Activated naive CD4-positive, alpha-beta T cell treated with anti-CD3 and anti-CD28 coated beads for 36 hours (primary cell): ENCODE results near the gene DNAH6. TPM values are rescaled to one million over a fixed set of nuclear protein-coding genes. Genes with fewer than 3 reads are reported as not detected.

Experiments
- CTCF ChIA-PET: fragments of 350-600 bp; sonication (Branson Sonifier 250); formaldehyde crosslinking; loops from one replicate; lab custom pipeline; 2021; ENCODE audit warnings: antibody characterized with exemption; lab: Charles Lee
- DNase-seq: peaks from one replicate; pipeline ENCODE4 v3.0.0-alpha.2; 2020
- H3K27ac Mint-ChIP-seq: one replicate; pipeline ENCODE4 v1.8.0; 2021; ENCODE audit warnings: mild to moderate bottlenecking, mixed read lengths
- H3K27me3 Mint-ChIP-seq: one replicate; pipeline ENCODE4 v1.8.0; 2021; ENCODE audit warnings: low read depth, mixed read lengths
- H3K36me3 Mint-ChIP-seq: one replicate; pipeline ENCODE4 v1.8.0; 2021; ENCODE audit warnings: low read depth, mixed read lengths
- H3K4me1 Mint-ChIP-seq: one replicate; pipeline ENCODE4 v1.8.0; 2021; ENCODE audit warnings: low read depth, mixed read lengths
- H3K4me3 Mint-ChIP-seq: one replicate; pipeline ENCODE4 v1.8.0; 2021; ENCODE audit warnings: mild to moderate bottlenecking, moderate library complexity, mixed read lengths
- H3K9me3 Mint-ChIP-seq: one replicate; pipeline ENCODE4 v1.8.0; 2021; ENCODE audit warnings: mixed read lengths
- intact Hi-C: fragments of 100-400 bp; cut with micrococcal nuclease; formaldehyde crosslinking; loops from one replicate; pipeline ENCODE4 v1.15.1; 2023
- total RNA-seq, 2 experiments: library from RNA; stranded (reverse); gene quantifications; one replicate each; pipeline ENCODE4 v1.2.3, GENCODE V29; 2021

DNAH6 gene
- total RNA-seq, 2 experiments from 2014 or later, result 0.07 to 0.62 TPM

DNA sequence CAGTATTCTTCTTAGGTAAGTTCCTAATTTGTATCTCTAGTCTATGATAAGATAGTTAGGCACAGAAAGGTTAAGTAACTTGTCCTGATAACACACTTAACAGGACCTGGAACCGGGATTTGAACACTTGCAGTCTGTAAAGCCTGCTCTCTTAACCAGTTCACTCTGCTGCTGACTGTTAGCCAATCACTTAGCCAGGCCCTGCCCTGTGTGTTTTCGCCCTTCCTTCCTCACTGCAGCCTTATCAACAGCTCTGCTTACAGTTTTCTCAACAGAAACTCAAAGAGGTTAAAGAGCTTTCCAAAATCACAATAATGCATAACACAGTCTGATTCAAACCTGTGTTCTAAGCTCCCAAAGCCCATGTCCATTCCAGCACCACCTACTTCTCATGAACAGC, 212.9 kb downstream of the DNAH6 start:
- CTCF ChIA-PET, result no interaction called here
- peaks cover 57% of the 10 kb centered on the region for H3K4me1 Mint-ChIP-seq
- no peak for DNase-seq
- H3K4me3 Mint-ChIP-seq, result no peak overlapping the region
- intact Hi-C loops, result loop anchor here (5.0 kb wide), 1 partner anchor 128 kb away; no protein-coding TSS in a partner anchor
- H3K36me3 Mint-ChIP-seq, result no peaks in the 10 kb centered on the region
- H3K27ac Mint-ChIP-seq, result no peak overlapping the region
- H3K9me3 Mint-ChIP-seq, result peaks cover 6% of the 10 kb centered on the region
- H3K27me3 Mint-ChIP-seq, result no peaks in the 10 kb centered on the region

DNA sequence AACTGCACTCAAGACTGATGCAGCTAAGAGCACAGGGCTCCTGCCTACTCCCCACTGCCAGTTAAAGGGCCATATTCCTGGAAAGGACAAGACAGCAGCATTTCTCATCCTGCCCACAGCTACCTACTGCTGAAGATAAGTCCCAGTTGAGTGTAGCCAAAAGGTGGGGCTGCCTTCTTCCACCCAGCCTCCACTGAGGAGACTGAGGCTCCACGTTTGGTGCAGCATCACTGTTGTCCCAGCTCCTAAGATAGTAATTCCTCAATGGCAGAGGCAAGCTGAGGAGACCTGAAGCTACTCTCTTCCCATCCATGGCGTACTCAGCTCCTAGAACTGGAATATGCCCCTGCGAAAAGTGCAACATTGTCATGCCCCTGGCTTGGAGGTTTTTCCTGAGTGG, 214.9 kb downstream of the DNAH6 start:
- H3K36me3 Mint-ChIP-seq, result no peaks in the 10 kb centered on the region
- H3K4me1 Mint-ChIP-seq, result peaks cover 54% of the 10 kb centered on the region
- intact Hi-C loops, result no loop called here
- no peak for DNase-seq
- peaks cover 6% of the 10 kb centered on the region for H3K9me3 Mint-ChIP-seq
- H3K27me3 Mint-ChIP-seq, result no peaks in the 10 kb centered on the region
- no peak overlapping the region for H3K27ac Mint-ChIP-seq
- no peak overlapping the region for H3K4me3 Mint-ChIP-seq
- CTCF ChIA-PET, result interaction anchor here (0.6 to 3.3 kb wide), 3 partner anchors 10 to 304 kb away, joined by 3 to 14 read pairs (median 3); no protein-coding TSS in a partner anchor

DNA sequence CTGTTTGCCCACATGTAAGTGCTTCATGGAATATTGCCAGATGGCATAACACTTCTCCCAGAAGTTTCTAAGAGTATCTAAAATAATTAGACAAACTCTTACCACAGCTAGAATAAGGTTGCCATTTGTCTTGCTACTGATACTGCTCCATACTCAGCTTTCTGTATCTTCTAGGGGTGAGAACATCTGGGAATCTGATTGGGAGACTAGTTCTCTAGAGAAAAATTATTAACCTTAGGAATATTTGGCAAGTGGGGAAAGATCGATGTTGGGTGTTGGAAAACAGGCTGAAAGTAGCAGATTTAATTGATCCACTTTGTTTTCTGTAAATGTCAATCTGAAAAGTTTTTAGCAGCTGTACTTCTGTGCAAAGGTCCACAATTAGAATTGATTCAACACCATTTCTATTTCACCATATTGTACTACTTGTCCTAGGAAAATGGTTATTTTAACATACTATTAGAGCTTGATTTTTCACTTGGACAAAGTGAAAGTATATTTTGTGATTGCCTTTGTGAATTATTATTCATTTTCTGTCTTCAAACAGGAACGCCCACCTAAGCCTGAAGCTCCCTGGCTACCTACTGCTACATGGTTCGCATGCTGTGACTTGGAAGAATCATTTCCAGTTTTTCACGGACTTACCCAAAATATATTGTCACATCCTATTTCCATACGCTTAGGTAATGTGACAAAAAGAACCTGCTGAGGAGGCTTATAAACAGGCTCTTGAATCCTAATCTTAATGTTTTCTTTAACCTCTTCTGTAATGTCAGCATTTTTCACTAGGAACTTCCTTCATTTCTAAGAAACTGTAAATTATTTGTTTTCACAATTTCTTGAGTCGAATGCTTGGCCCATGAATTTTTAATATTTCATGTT, 216.8 kb downstream of the DNAH6 start:
- intact Hi-C loops, result no loop called here
- CTCF ChIA-PET, result interaction anchor here (3.3 kb wide), 1 partner anchor 8 kb away, joined by 14 read pairs; no protein-coding TSS in a partner anchor
- Mint-ChIP-seq H3K9me3 (peaks cover 8% of the 10 kb centered on the region), H3K4me1 (peaks cover 37% of the 10 kb centered on the region), H3K36me3 (no peaks in the 10 kb centered on the region), H3K27ac (no peak overlapping the region), H3K27me3 (no peaks in the 10 kb centered on the region), H3K4me3 (no peak overlapping the region)
- DNase-seq, result no peak

DNA sequence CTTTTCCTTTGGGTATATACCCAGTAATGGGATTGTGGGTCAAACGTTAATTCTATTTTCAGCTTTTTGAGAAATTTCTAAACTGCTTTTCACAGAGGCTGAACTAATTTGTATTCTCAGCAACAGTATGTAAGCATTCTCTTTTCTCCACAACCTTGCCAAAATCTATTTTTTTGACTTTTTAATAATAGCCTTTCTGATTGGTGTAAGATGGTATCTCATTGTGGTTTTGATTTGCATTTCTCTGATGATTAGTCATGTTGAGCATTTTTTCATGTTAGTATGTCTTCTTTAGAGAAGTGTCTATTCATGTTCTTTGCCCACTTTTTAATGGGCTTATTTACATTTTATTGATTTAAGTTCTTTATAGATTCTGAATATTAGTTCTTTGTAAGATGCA, 219.1 kb downstream of the DNAH6 start:
- intact Hi-C loops, result no loop called here
- CTCF ChIA-PET, result interaction anchor here (1.1 to 1.2 kb wide), 2 partner anchors 111 to 191 kb away, joined by 3 read pairs; no protein-coding TSS in a partner anchor
- no peak overlapping the region for H3K4me3 Mint-ChIP-seq

DNA sequence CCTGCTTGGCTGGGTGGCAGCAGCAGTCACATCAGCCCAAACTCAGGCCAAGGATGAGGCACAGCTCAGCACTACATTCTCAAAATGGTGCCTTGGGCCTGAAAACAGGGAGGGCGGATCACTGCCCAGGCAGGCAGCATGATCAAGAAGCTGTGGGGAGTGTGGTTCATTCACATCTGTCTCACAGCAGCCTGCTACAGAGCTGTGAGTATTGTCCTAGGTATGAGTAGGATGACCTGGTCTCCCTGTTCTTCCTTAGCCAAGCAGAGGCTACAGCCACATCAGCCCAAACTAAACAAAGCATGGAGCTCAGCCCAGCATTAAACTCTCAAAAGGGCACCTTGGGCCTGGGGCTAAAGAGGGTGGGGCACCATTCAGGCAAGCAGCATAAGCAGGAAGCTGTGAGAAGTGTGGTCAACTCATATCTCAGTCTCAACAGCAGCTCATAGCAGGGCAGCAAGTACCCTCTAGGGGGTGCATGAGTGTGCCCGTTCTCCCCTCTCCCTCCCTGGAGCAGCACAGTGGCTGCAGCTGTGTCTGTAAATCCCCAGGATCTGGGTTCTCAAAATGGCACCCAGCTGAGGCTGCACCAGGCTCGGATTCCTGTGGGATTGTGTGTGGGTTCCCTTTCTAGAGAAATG, 225.0 kb downstream of the DNAH6 start:
- Mint-ChIP-seq H3K4me3 (no peak overlapping the region), H3K9me3 (peaks cover 11% of the 10 kb centered on the region), H3K36me3 (peaks cover 2% of the 10 kb centered on the region), H3K4me1 (peaks cover 24% of the 10 kb centered on the region), H3K27ac (no peak overlapping the region), H3K27me3 (no peaks in the 10 kb centered on the region)
- intact Hi-C loops, result loop anchor here (1.0 to 2.0 kb wide), 8 partner anchors 41 to 247 kb away; no protein-coding TSS in a partner anchor
- CTCF ChIA-PET, result interaction anchor here (0.7 to 2.1 kb wide), 17 partner anchors 9 to 185 kb away, joined by 3 to 14 read pairs (median 4); no protein-coding TSS in a partner anchor
- DNase-seq, result peak; percentile 79

More for the DNA sequence above, 219.1 kb downstream of the DNAH6 start:
- no peak for DNase-seq
- Mint-ChIP-seq H3K4me1 (peaks cover 30% of the 10 kb centered on the region), H3K9me3 (peaks cover 11% of the 10 kb centered on the region), H3K36me3 (peaks cover 2% of the 10 kb centered on the region), H3K27ac (no peak overlapping the region), H3K27me3 (no peaks in the 10 kb centered on the region)

DNA sequence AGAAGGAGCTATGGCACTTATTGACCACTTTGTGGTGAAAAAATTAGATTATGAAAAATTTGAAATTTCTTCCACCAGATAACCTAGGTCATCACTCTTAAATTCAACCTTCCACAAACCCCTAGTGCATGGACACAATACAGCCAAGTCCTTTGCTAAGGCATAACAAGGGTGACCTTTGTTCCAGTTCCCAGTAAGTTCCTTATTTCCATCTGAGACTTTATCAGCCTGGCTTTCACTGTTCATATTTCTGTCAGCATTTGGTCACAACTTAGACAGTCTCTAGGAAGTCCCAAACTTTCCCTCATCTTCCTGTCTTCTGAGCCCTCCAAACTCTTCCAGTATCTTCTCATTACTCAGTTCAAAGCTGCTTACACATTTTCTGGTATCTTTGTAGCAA, 232.0 kb downstream of the DNAH6 start:
- Mint-ChIP-seq H3K4me3 (no peak overlapping the region), H3K4me1 (peaks cover 5% of the 10 kb centered on the region), H3K36me3 (peaks cover 1% of the 10 kb centered on the region), H3K27me3 (no peaks in the 10 kb centered on the region), H3K9me3 (peaks cover 1% of the 10 kb centered on the region), H3K27ac (no peak overlapping the region)
- CTCF ChIA-PET, result interaction anchor here (1.1 kb wide), 1 partner anchor 177 kb away, joined by 3 read pairs; no protein-coding TSS in a partner anchor
- intact Hi-C loops, result no loop called here
- DNase-seq, result no peak

DNA sequence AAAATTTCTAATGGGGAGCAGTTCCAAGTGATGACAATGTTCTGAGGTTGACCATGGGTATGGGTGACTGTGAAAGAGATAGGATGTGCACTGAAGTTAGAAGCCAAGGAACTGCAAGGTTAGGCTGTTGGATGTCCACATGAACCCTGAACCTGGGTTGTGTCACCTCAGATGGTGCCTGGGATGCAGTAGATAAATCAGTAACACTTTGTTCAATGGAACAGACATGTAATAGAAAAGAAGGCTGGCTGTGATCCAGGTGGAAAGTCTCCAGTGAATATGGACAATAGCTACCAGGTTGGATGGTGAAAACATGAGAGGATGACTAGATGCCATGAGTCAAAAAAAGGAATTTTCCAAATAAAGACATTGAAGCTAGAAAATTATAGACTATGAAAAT, 233.1 kb downstream of the DNAH6 start:
- no peaks in the 10 kb centered on the region for H3K27me3 Mint-ChIP-seq
- intact Hi-C loops, result no loop called here

DNA sequence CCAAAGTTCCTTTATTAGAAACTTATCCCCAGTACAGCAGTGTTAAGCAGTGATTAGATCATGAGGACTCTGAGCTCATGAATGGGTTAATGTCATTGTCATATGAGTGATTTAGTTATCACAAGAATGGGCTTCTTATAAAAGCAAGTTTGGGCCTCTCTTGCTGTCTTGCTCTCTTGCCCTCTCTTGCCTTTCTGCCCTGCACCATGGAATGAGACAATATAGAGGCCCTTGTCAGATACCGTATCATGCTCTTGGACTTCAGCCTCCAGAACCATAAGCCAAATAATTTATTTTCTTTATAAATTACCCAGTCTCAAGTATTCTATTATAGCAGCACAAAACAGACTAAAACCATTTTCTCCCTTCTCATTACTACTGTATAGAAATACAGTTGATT, 238.8 kb downstream of the DNAH6 start:
- Mint-ChIP-seq H3K36me3 (no peaks in the 10 kb centered on the region), H3K27me3 (no peaks in the 10 kb centered on the region), H3K4me3 (no peak overlapping the region), H3K9me3 (peaks cover 2% of the 10 kb centered on the region), H3K27ac (no peak overlapping the region), H3K4me1 (peaks cover 15% of the 10 kb centered on the region)
- DNase-seq, result no peak
- intact Hi-C loops, result no loop called here
- CTCF ChIA-PET, result interaction anchor here (0.7 kb wide), 1 partner anchor 171 kb away, joined by 3 read pairs; no protein-coding TSS in a partner anchor

More for the DNA sequence above, 233.1 kb downstream of the DNAH6 start:
- DNase-seq, result no peak
- H3K9me3 Mint-ChIP-seq, result peaks cover 1% of the 10 kb centered on the region
- no peak overlapping the region for H3K27ac Mint-ChIP-seq
- peaks cover 5% of the 10 kb centered on the region for H3K4me1 Mint-ChIP-seq
- CTCF ChIA-PET, result interaction anchor here (1.1 kb wide), 1 partner anchor 434 kb away, joined by 4 read pairs; no protein-coding TSS in a partner anchor
- H3K36me3 Mint-ChIP-seq, result peaks cover 1% of the 10 kb centered on the region
- no peak overlapping the region for H3K4me3 Mint-ChIP-seq

DNA sequence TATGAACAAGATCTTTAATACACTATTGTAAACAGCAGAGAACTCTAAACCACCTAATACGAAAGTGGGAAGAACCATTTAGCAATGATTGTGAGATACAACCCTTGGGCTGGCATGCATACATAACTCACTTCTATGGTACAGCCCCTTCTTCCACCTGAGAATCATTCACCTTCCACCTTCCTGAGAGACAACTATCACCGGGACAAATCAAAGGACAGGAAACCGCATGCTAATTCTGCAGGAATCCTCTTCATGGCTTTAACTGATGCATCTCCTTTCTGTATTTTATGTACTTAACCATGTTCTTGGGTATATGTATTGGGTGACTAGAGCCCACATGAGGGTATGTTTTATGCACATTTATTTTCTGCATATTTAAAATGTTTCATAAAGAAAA, 241.3 kb downstream of the DNAH6 start:
- H3K36me3 Mint-ChIP-seq, result no peaks in the 10 kb centered on the region
- H3K4me3 Mint-ChIP-seq, result no peak overlapping the region
- DNase-seq, result no peak
- H3K27me3 Mint-ChIP-seq, result no peaks in the 10 kb centered on the region
- H3K9me3 Mint-ChIP-seq, result peaks cover 2% of the 10 kb centered on the region
- H3K27ac Mint-ChIP-seq, result no peak overlapping the region
- peaks cover 24% of the 10 kb centered on the region for H3K4me1 Mint-ChIP-seq
- CTCF ChIA-PET, result no interaction called here
- intact Hi-C loops, result no loop called here

DNA sequence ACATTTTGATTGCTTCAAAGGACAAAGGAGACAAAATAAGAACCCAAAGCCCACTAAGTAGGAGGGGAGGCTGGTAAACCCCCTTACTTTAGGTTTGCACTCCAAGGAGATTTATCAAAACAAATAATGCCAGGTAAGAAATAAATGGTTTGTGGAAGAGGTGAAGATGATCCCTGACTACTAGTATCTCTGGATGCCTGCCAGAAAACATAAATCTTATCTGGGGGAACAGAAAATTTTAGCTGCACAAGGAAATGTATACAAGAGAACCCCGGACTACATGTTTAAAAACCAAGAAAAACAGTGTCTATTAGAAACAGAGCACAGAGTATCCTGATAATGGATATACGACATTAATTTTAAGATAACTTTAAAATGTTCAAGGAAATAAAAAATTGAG, 250.5 kb downstream of the DNAH6 start:
- Mint-ChIP-seq H3K27me3 (no peaks in the 10 kb centered on the region), H3K27ac (no peak overlapping the region), H3K4me1 (peaks cover 6% of the 10 kb centered on the region), H3K36me3 (peaks cover 5% of the 10 kb centered on the region), H3K9me3 (peaks cover 11% of the 10 kb centered on the region), H3K4me3 (no peak overlapping the region)
- CTCF ChIA-PET, result no interaction called here
- intact Hi-C loops, result loop anchor here (1.0 kb wide), 1 partner anchor 13 kb away; no protein-coding TSS in a partner anchor
- DNase-seq, result no peak

DNA sequence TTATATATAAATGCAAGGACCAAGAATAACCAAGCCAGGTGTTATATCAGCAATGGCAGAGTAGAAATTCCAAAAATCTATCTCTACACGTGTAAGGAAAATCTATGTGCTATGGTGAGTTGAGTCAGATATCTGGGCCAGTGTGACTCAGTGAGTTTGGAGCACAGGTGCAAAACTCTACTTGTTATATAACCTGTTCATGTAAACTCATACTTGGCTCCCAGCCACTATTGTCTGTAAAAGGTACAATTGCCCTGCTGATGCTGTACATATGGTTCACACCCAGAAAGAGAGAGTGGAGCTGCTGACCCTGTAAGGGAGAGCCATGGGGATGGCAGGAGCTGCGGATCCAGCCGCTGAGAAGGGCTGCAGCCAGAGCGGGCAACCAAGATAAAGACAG, 252.5 kb downstream of the DNAH6 start:
- Mint-ChIP-seq H3K27ac (no peak overlapping the region), H3K4me3 (no peak overlapping the region), H3K4me1 (no peaks in the 10 kb centered on the region), H3K27me3 (no peaks in the 10 kb centered on the region), H3K9me3 (peaks cover 22% of the 10 kb centered on the region), H3K36me3 (peaks cover 5% of the 10 kb centered on the region)
- no peak for DNase-seq
- CTCF ChIA-PET, result no interaction called here
- intact Hi-C loops, result no loop called here

DNA sequence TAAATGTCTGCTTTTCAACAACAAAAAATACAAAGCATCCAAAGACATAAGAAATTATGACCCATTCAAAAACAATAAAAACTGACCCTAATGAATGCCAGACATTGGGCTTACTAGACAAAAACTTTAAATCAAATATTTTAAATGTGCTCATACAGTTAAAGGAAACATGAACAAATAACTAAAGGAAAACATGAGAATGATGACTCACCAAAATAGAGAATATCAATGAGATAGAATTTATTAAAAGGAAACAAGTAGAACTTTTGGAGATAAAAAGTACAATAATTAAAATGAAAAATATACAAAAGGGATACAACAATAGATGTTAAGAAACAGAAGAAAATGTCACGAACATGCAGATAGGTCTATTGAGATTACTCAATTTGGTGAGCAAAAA, 254.0 kb downstream of the DNAH6 start:
- Mint-ChIP-seq H3K4me3 (no peak overlapping the region), H3K36me3 (peaks cover 7% of the 10 kb centered on the region), H3K4me1 (no peaks in the 10 kb centered on the region), H3K27ac (no peak overlapping the region), H3K27me3 (no peaks in the 10 kb centered on the region), H3K9me3 (peaks cover 34% of the 10 kb centered on the region)
- CTCF ChIA-PET, result interaction anchor here (1.2 kb wide), 1 partner anchor 29 kb away, joined by 4 read pairs; no protein-coding TSS in a partner anchor
- intact Hi-C loops, result no loop called here
- no peak for DNase-seq
